Stimulated activated CD4-positive, alpha-beta T cell treated with anti-CD3 and anti-CD28 coated beads, Interleukin-15, amount 100 ng/mL, for 1 hour (primary cell): ENCODE data around the gene RBFOX2.
"Not testable (repeated sequence)": the region's sequence is repeated elsewhere in the genome, so short reads cannot be mapped to it uniquely, and the experiment has no call there.

Experiments used
- DNase-seq, 2 donors: peaks; one replicate each; pipeline ENCODE4 v3.0.0-alpha.2; 2020; ENCODE audit warnings: low read depth in 1 of 2, low spot score in 1 of 2

The RBFOX2 gene

GRCh38 chr22:35791788-35792187, 236.8 kb downstream of the RBFOX2 start:
- DNase-seq: not testable (repeated sequence)

GRCh38 chr22:35785181-35785923, 243.3 kb downstream of the RBFOX2 start:
- DNase-seq: no peak

- no peak for DNase-seq
Observed at GRCh38 chr22:35784633-35785032, 244.0 kb downstream of the RBFOX2 start.

- DNase-seq: no peak
Observed at GRCh38 chr22:35783943-35784614, 244.5 kb downstream of the RBFOX2 start.

- no peak for DNase-seq
Observed at GRCh38 chr22:35782504-35782903, 246.1 kb downstream of the RBFOX2 start.

- DNase-seq: no peak
Observed at GRCh38 chr22:35781898-35782297, 246.7 kb downstream of the RBFOX2 start.

- no peak for DNase-seq
Observed at GRCh38 chr22:35777335-35777975, 251.2 kb downstream of the RBFOX2 start.

GRCh38 chr22:35775339-35775738, 253.3 kb downstream of the RBFOX2 start:
- no peak for DNase-seq

- DNase-seq: no peak
Observed at GRCh38 chr22:35769974-35770373, 258.6 kb downstream of the RBFOX2 start.

GRCh38 chr22:35766654-35767580, 261.7 kb downstream of the RBFOX2 start:
- DNase-seq: no peak

- DNase-seq: no peak
Observed at GRCh38 chr22:35761037-35761436, 267.6 kb downstream of the RBFOX2 start.

- no peak for DNase-seq
Observed at GRCh38 chr22:35758394-35758793, 270.2 kb downstream of the RBFOX2 start.

GRCh38 chr22:35756722-35757121, 271.9 kb downstream of the RBFOX2 start:
- DNase-seq: no peak

- DNase-seq: no peak
Observed at GRCh38 chr22:35754761-35755160, 273.9 kb downstream of the RBFOX2 start.

GRCh38 chr22:35752863-35753189, 275.8 kb downstream of the RBFOX2 start:
- DNase-seq: no peak

- no peak for DNase-seq
Observed at GRCh38 chr22:35752006-35752862, 276.4 kb downstream of the RBFOX2 start.

- DNase-seq: no peak
Observed at GRCh38 chr22:35749808-35750207, 278.8 kb downstream of the RBFOX2 start.

- DNase-seq: no peak
Observed at GRCh38 chr22:35746946-35747703, 281.5 kb downstream of the RBFOX2 start.

GRCh38 chr22:35746248-35746647, 282.4 kb downstream of the RBFOX2 start:
- no peak for DNase-seq
